Heart left ventricle (tissue), 13 donors: ENCODE results near the gene SATB2.

Experiments used
- CTCF ChIP-seq, 12 donors: fragments of 200-600 bp; sonication (generic) in 4 of 12; IDR thresholded peaks; one replicate each; pipeline versions ENCODE4 v1.5.0 to v1.8.0; 2018 to 2022; ENCODE audit warnings: antibody characterized with exemption in 12 of 12, mild to moderate bottlenecking in 5 of 12
- POLR2A ChIP-seq, 2 donors: fragments of 450-650 bp; IDR thresholded peaks; one replicate each; pipeline ENCODE4 v1.6.1; 2017; ENCODE audit warnings: antibody characterized with exemption in 2 of 2, mild to moderate bottlenecking in 2 of 2, moderate library complexity in 2 of 2
- donor health status: ischemic (EF 13 %, LVEDD 7.1; RV severe dilation, severe dysfunction).
- donor health status: DM: no; HTN: yes; CAD: no.
- donor health status: DM: no; HTN: no; CAD: no.
- donor health status: ischemic (EF 25% LVEDD 6.9; RV normal size, moderate dysfunction).
- donor health status: ischemic (EF 25% LVEDD 5.7; RV mildly dilated, moderate dysfunction).
- donor health status: ischemic (EF 35%, LVEDD 5.7; RV mildly dilated, moderate dysfunction).
- donor health status: nonischemic (EF 11% LVEDD 7.7; RV severe dilation, severe dysfunction).
- donor health status: DM: yes; HTN: yes; CAD: no.
- donor health status: PGD.
- donor health status: ischemic (EF 29% LVEDD 5.4; RV normal size, mild dysfunction).
- donor health status: nonischemic (EF 23%, LVEDD 6.1; RV moderate dilation, normal function).

GRCh38 chr2:199325881-199326280, 131.9 kb downstream of the SATB2 start:
- TF ChIP-seq CTCF (IDR thresholded peaks at IDR 0.05) (no peak), POLR2A (IDR thresholded peaks at IDR 0.05) (no peak)
